Gastrocnemius medialis (tissue), 4 donors: Measurements from ENCODE around the gene BICRAL.

ENCODE experiments used
- CTCF ChIP-seq, 5 experiments: fragments of 450-650 bp in 3 of 5; fragments of 200-600 bp in 2 of 5; sonication (generic) in 2 of 5; IDR thresholded peaks in 4 of 5; conservative IDR thresholded peaks in 1 of 5; 1 replicate in 4 of 5; 2 replicates in 1 of 5; pipeline ENCODE4 v1.5.1; 2016 to 2019; ENCODE audit warnings: antibody characterized with exemption in 5 of 5, mild to moderate bottlenecking in 3 of 5, moderate library complexity in 3 of 5
- POLR2A ChIP-seq, 2 donors: fragments of 450-650 bp; IDR thresholded peaks; one replicate each; pipeline ENCODE4 v1.6.1; 2017; ENCODE audit warnings: antibody characterized with exemption in 2 of 2, mild to moderate bottlenecking in 2 of 2, moderate library complexity in 2 of 2

DNA sequence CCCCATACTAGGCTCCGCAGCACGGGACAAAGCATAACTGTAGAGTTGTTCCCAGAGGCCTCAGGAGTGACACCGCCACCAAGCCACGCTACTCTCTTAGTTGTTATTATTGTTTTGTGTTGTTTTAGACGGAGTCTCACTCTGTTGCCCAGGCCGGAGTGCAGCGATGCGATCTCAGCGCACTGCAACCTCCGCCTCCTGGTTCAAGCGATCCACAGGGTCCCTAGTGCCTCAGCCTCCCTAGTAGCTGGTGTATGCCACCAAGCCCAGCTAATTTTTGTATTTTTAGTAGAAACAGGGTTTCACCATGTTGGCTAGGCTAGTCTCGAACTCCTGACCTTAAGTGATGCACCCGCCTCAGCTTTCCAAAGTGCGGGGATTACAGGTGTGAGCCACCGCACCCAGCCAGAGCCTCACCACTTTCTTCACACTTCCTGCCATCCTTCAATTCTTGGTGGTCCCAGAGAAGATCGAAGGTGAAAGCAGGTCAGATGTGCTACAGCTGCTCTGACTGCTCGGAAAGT lies 109.4 kb downstream of the BICRAL start:
- TF ChIP-seq CTCF (IDR thresholded peaks at IDR 0.05 in 4 of 5, conservative IDR thresholded peaks at IDR 0.05 in 1 of 5) = no peak
- no peak for TF ChIP-seq POLR2A (IDR thresholded peaks at IDR 0.05)
